Neutrophil (primary cell): ENCODE data around the gene ZSCAN29.

Experiments
- H3K27ac ChIP-seq: fragments of 200-600 bp; sonication (generic); 2 replicates; pipeline ENCODE4 v1.5.1; 2016; ENCODE audit warnings: mild to moderate bottlenecking, moderate library complexity
- H3K27me3 ChIP-seq: fragments of 200-600 bp; sonication (generic); 2 replicates; pipeline ENCODE4 v1.6.0; 2016; ENCODE audit warnings: mild to moderate bottlenecking
- H3K36me3 ChIP-seq: fragments of 200-600 bp; sonication (generic); 2 replicates; pipeline ENCODE4 v1.5.1; 2017
- H3K4me1 ChIP-seq, 2 experiments: fragments of 200-600 bp in 1 of 2; sonication (generic) in 1 of 2; 1 replicate in 1 of 2; 2 replicates in 1 of 2; pipeline versions ENCODE4 v1.5.1 to v1.6.1; 2013 to 2016; ENCODE audit warnings: low read depth in 1 of 2, low read length in 1 of 2, mild to moderate bottlenecking in 1 of 2, moderate library complexity in 1 of 2; ENCODE audit not compliant: control insufficient read depth in 1 of 2, insufficient read depth in 1 of 2
- H3K4me3 ChIP-seq, 2 experiments: fragments of 200-600 bp in 1 of 2; sonication (generic) in 1 of 2; 1 replicate in 1 of 2; 2 replicates in 1 of 2; pipeline ENCODE4 v1.5.1; 2013 to 2016; ENCODE audit warnings: low read depth in 1 of 2, low read length in 1 of 2, mild to moderate bottlenecking in 1 of 2, moderate library complexity in 1 of 2
- H3K9me3 ChIP-seq: fragments of 200-600 bp; sonication (generic); 2 replicates; pipeline ENCODE4 v1.5.1; 2016
- CTCF ChIP-seq: fragments of 200-600 bp; sonication (generic); IDR thresholded peaks from 2 replicates; pipeline ENCODE4 v1.5.1; 2016; ENCODE audit warnings: antibody characterized with exemption

Gene ZSCAN29

GRCh38 chr15:43370975-43371974 lies at the start of gene ZSCAN29, which contains the start of gene TUBGCP4:
TSS of gene ZSCAN29 (minus strand) at chr15:43371043. CDS start at chr15:43369913, 1,130 bp downstream.
TSS of gene TUBGCP4 (plus strand) at chr15:43371101. CDS start at chr15:43371355, 254 bp downstream.
- no peaks in the 10 kb centered on the region for H3K27me3 ChIP-seq
- peak within 1 kb of the TSS; percentile 85 to 95 for H3K4me3 ChIP-seq
- H3K36me3 ChIP-seq, result peaks cover 12% of the 10 kb centered on the region
- H3K27ac ChIP-seq, result peak within 1 kb of the TSS; percentile 60
- TF ChIP-seq CTCF, result peak; percentile 14
- no peaks in the 10 kb centered on the region for H3K9me3 ChIP-seq
- H3K4me1 ChIP-seq, result peaks cover 14 to 15% of the 10 kb centered on the region in 2 experiments

- Histone ChIP-seq H3K4me1 (peaks cover 3 to 12% of the 10 kb centered on the region in 2 experiments), H3K27ac (no peak overlapping the region), H3K9me3 (no peaks in the 10 kb centered on the region), H3K27me3 (no peaks in the 10 kb centered on the region), H3K36me3 (peaks cover 19% of the 10 kb centered on the region), H3K4me3 (no peak overlapping the region)
- TF ChIP-seq CTCF, result no peak
These were observed 49.6 kb upstream of the ZSCAN29 start for GRCh38 chr15:43420435-43420834.

GRCh38 chr15:43414196-43414595 lies 43.4 kb upstream of the ZSCAN29 start:
- TF ChIP-seq CTCF, result no peak
- no peak overlapping the region for H3K27ac ChIP-seq

GRCh38 chr15:43412096-43412495 lies 41.3 kb upstream of the ZSCAN29 start:
- no peak overlapping the region for H3K27ac ChIP-seq
- no peaks in the 10 kb centered on the region for H3K27me3 ChIP-seq
- no peak for TF ChIP-seq CTCF
- H3K4me3 ChIP-seq, result no peak overlapping the region
- no peaks in the 10 kb centered on the region for H3K9me3 ChIP-seq
- peaks cover 48% of the 10 kb centered on the region for H3K36me3 ChIP-seq
- H3K4me1 ChIP-seq, result no peaks in the 10 kb centered on the region

More at GRCh38 chr15:43414196-43414595, 43.4 kb upstream of the ZSCAN29 start:
- peaks cover 3 to 8% of the 10 kb centered on the region in 2 experiments for H3K4me1 ChIP-seq
- no peak overlapping the region for H3K4me3 ChIP-seq
- H3K36me3 ChIP-seq, result peaks cover 29% of the 10 kb centered on the region
- no peaks in the 10 kb centered on the region for H3K27me3 ChIP-seq
- no peaks in the 10 kb centered on the region for H3K9me3 ChIP-seq

- Histone ChIP-seq H3K27ac (no peak overlapping the region), H3K27me3 (no peaks in the 10 kb centered on the region), H3K36me3 (peaks cover 58% of the 10 kb centered on the region), H3K4me3 (no peak overlapping the region), H3K9me3 (no peaks in the 10 kb centered on the region), H3K4me1 (no peaks in the 10 kb centered on the region)
- TF ChIP-seq CTCF, result no peak
These were observed 39.9 kb upstream of the ZSCAN29 start for GRCh38 chr15:43410572-43411214.
